Activated T-cell treated with anti-CD3 and anti-CD28 coated beads for 48 hours (primary cell): ENCODE measurements around the gene CCL8.

ENCODE experiments used
- DNase-seq: peaks from one replicate; pipeline ENCODE4 v3.0.0-alpha.2; 2020; ENCODE audit warnings: low read depth

CCL8 gene

DNA sequence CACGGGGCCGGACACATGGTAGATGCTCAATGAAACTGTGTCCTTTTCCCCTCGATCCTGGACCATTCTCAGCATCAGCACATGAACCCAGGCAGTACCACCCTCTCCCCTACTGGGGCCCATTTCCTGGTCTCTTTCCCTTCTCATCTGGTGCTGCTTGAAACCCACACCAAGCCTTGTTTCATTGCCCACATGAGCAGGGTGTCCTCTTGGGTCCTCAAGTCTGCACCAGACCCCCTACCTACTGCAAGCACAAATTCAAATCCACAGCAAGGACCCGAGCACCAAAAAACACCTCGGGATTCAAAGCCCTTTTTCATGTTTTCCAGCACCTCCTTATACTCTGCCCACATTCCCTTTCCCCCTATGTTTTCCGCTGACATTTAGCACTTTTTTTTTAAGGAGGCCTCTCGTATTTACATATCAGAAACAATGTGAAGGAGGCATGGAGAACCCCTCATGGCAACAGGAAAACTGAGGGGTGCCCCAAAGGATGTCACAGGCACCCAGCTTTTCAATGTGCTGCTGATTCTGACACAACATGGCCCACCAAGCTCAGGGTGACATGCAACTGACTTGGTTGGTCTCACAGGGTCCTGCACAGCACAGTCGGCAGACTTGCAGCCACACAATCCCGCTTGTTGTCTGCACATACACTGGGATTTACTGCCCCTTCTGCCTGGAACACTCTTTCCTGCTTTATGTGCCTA lies 48.4 kb downstream of the CCL8 start:
- no peak for DNase-seq

DNA sequence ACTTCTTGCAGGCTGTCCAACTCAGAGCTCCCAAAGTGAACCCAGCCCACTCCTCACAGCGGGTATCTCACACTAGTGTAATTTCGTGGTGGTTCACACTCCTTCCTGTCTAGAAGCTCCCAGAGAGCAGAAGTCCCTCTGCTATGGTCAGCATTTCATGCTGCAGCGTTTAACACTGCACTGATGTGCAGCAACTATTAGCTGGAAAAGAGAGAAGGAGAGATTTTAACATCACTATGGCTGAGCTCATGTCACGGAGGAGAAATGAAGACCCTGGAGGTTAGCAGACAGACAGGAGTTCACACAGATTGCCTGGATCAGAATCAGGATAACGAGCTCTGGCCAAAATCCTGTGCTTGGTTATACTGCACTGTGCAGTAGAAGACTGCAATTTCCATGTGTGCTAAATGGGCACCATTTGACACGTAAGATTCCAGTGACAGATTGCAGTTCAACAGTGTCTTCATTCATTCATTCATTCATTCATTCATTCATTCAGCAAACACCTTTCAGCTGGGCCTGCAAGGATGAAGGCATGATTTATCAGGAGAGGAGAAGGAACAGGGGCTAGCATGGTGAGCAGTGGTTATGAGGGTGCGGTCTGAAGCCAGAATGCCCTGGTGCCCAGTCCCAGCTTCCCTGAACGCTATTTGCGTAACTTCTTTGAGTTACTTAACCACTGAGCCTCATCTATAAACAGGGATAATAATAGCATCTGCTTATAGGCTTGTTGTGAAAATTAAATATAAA lies 49.1 kb downstream of the CCL8 start:
- no peak for DNase-seq

DNA sequence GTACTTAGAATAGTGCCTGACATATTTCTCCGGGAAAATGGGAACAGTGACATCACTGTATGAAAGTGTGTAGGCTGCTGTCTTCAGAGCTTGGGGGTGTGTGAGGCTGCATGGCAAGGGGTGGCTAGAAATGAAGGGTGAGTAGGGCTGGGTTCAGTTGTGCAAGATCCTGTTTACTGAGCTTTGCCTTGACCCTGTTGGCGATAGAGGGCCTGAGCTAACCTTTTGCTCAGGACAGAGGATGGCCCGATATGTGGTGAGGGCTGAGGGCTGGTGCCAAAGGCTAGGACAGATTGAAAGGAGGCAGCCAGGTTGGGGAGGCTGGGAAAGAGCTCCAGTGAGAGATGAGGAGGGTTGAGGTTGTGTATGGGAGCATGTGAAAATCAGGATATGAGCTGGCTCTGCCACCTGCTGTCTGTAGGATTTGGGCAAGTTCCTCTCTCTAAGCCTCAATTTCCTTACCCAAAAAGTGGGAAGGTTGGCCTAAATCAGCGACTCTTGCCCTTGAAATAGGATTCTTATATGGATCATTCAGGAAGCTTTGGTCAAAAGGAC lies 49.8 kb downstream of the CCL8 start:
- DNase-seq, result no peak

DNA sequence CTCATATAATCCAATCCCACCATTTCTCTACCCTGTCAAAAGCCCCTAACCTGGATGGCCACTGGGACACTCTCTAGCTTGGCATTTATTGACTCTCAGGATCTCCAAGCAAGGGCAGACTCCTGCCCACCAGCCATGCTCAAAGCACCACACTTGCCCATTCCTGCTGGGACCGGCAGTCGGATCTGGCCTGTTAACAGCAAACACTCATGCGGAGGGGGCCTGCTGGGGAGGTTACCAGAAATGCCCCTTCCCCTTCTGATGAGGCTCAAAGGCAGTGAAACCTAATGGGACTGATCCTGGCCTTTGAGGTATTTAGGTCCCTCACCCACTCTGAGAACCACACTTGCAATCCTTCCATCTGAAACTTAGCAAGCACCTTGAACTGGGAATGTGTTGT lies 50.3 kb downstream of the CCL8 start:
- DNase-seq, result no peak

DNA sequence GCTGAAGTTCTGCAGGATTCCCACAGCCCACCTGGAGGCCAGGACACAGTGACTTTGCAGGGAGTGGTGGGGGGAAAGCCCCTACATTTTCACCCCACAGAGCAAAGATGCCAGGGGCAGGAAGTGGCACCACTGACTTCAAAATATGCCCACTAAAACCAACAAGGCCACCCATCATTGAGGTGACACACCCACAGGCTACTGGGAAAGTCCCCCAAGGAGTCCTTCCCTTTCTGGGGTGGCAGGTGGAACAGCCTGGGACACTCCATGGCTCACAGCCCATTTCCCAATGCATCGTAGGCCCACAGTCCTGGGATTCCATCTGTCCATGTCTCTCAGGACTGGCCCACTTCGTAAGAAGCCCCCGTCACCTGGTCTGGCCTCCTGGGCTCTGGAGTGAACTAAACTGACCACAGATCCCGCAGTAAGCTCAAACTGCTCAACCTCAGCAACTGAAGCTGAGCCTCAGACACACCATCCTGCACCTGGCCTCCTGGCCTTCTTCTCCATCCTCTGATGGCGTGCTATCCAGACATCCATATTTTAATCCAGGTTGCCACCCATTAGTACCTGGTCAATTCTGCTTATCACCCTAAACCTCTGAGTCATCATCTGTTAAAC lies 51.3 kb downstream of the CCL8 start:
- DNase-seq, result no peak

DNA sequence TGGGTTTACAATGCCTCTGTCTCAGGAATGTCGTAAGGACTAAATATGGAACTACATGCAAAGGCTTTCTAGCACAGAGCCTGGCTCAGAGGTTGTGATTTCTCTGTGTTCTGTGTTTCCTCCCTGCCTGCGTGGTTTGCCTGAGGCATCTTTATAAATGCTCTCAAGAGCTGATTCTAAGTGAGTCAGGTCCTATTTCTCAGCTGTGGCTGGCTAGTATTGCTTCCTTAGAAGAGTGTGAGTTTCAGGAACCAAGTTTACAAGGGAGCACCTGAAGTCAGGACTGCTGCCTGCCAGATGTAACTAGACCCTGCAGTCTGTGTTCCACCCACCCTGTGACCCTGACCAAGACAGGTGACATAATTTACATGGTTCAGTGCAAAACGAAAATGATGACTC lies 51.8 kb downstream of the CCL8 start:
- no peak for DNase-seq
